ENCODE data around the gene VMP1.

DNA sequence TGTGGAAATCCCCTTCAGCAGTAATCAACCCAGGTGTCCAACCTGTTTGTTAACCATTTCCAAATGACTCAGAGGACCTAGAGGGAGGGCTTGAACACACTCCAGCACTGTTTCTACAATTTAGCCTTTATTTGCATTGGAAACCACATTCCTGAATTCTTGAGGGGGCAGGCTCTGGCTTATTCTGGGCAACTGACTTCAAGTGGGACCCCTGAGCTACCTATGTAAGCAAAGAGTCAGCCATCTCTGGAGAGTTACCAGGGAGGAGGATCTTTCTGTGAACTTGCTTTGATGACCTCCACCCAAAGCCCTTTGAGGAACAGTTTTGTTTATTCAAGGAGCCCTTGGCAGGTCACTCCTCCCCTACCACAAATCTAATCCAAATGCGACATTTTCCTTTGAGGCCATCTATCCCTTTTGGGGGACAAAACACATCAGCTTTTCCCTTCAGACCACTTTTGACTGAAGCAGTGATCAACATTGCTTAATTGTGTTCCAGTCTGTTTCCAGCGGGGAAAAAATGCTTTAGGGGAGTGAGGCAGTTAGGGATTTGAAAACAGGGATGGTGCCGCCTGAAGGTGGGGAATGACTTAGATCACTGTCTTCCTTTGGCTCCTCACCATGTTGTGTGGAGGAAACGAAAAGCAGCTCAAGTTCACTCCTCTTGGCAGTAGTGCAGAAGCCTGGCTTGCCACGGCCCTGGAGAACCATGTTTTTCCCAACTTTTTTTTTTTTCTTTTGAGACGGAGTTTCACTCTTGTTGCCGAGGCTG lies 139.1 kb downstream of the VMP1 start:
- TF ChIP-seq EZH2 (IDR thresholded peaks at IDR 0.05; ENCODE audit: borderline replicate concordance, low read depth, low read length, poor library complexity, severe bottlenecking) (no peak), CTCF (conservative IDR thresholded peaks at IDR 0.05; ENCODE audit: low read depth, low read length) (no peak)

Data from A673 (cell line).